Upper lobe of right lung (tissue), 1 donor: ENCODE data around the gene CYP4F22. TPM values are rescaled to one million over a fixed set of nuclear protein-coding genes. Genes with fewer than 3 reads are reported as not detected.
"Not testable (repeated sequence)": the region's sequence is repeated elsewhere in the genome, so short reads cannot be mapped to it uniquely, and the experiment has no call there.

Experiments used
- ATAC-seq: fragments of 200-7000 bp; cut with Tn5 transposase; one replicate; pipeline ENCODE4 v1.9.1; 2020; ENCODE audit warnings: mild to moderate bottlenecking, moderate library complexity
- DNase-seq: peaks from one replicate; pipeline ENCODE4 v3.0.0-alpha.2; 2020
- H3K27ac ChIP-seq: fragments of 200-600 bp; one replicate; pipeline ENCODE4 v1.8.0; 2022
- H3K27me3 ChIP-seq: fragments of 200-600 bp; one replicate; pipeline ENCODE4 v1.8.0; 2022; ENCODE audit warnings: mild to moderate bottlenecking
- H3K36me3 ChIP-seq: fragments of 200-600 bp; one replicate; pipeline ENCODE4 v1.8.0; 2022
- H3K4me1 ChIP-seq: fragments of 200-600 bp; one replicate; pipeline ENCODE4 v1.8.0; 2022
- H3K4me3 ChIP-seq: fragments of 200-600 bp; one replicate; pipeline ENCODE4 v1.8.0; 2022; ENCODE audit warnings: mild to moderate bottlenecking
- H3K9me3 ChIP-seq: fragments of 200-600 bp; one replicate; pipeline ENCODE4 v1.8.0; 2022
- intact Hi-C: fragments of 100-400 bp; cut with DNase I; formaldehyde crosslinking; loops from one replicate; pipeline ENCODE4 v1.11.0; 2022
- total RNA-seq: library from RNA; stranded (reverse); fragmentation: NEBNext Ultra II Directional; extraction: Animal tissue kit (Norgen Biotek cat#: 25700); gene quantifications from one replicate; pipeline ENCODE4 v1.2.1, GENCODE V29; 2021
- TF ChIP-seq, protein P1 (sequence below): fragments of 200-600 bp; IDR thresholded peaks from one replicate; pipeline ENCODE4 v1.8.0; 2022; ENCODE audit warnings: antibody characterized with exemption
- donor health status: DM: no; HTN: yes; CAD: no; lungs with severe emphysema.

Gene CYP4F22
- total RNA-seq, 1 donor from 2014 or later, result not detected

DNA sequence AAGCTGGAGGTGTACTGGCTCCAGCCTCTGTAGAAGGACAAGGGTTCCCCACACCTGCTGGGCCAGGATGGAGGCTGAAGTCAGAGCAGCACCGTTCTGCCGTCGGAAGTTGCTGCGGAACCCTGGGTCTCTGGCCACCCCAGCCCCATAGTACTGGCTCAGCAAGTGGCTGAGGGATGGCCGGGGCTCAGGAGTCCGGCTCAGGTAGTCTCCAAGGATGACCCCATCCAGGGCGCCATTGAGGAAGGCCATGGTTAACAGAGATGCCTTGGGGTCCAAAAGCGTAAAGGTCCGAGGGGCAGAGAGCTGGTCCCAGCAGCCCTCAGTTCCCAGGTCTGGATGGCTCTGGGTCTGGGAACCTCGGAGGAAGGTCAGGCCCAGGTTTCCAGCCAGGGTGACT is 32.7 kb upstream of the CYP4F22 start:
- intact Hi-C loops, result no loop called here
- Histone ChIP-seq H3K4me3 (no peak overlapping the region), H3K27ac (no peak overlapping the region), H3K4me1 (no peaks in the 10 kb centered on the region), H3K27me3 (no peaks in the 10 kb centered on the region), H3K9me3 (no peaks in the 10 kb centered on the region), H3K36me3 (no peaks in the 10 kb centered on the region)
- TF ChIP-seq, protein P1, sequence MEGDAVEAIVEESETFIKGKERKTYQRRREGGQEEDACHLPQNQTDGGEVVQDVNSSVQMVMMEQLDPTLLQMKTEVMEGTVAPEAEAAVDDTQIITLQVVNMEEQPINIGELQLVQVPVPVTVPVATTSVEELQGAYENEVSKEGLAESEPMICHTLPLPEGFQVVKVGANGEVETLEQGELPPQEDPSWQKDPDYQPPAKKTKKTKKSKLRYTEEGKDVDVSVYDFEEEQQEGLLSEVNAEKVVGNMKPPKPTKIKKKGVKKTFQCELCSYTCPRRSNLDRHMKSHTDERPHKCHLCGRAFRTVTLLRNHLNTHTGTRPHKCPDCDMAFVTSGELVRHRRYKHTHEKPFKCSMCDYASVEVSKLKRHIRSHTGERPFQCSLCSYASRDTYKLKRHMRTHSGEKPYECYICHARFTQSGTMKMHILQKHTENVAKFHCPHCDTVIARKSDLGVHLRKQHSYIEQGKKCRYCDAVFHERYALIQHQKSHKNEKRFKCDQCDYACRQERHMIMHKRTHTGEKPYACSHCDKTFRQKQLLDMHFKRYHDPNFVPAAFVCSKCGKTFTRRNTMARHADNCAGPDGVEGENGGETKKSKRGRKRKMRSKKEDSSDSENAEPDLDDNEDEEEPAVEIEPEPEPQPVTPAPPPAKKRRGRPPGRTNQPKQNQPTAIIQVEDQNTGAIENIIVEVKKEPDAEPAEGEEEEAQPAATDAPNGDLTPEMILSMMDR, result no peak
- ATAC-seq, result no peak
- no peak for DNase-seq

DNA sequence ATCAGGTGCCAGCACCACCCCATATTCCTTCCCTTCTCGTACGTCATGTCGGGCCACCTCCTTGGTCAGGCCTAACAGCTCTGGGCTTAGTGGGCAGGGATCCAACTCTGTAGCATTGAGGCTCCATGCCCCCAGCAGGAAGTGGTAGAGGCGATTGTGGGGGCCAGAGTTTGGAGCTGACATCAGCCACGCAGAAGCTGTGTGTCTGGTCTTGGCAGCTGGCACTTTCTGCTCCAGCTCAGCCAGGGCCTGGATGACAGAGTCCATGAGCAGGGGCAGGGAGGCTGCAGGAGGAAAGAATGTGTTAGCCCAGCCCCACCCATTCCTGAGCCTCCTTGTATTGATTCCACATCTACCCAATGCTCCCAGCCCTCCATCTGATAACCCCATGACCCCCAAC is 32.0 kb upstream of the CYP4F22 start:
- Histone ChIP-seq H3K4me1 (no peaks in the 10 kb centered on the region), H3K27ac (no peak overlapping the region), H3K9me3 (no peaks in the 10 kb centered on the region), H3K36me3 (no peaks in the 10 kb centered on the region), H3K4me3 (no peak overlapping the region), H3K27me3 (no peaks in the 10 kb centered on the region)
- intact Hi-C loops, result no loop called here
- no peak for ATAC-seq
- TF ChIP-seq, protein P1, result no peak
- no peak for DNase-seq

DNA sequence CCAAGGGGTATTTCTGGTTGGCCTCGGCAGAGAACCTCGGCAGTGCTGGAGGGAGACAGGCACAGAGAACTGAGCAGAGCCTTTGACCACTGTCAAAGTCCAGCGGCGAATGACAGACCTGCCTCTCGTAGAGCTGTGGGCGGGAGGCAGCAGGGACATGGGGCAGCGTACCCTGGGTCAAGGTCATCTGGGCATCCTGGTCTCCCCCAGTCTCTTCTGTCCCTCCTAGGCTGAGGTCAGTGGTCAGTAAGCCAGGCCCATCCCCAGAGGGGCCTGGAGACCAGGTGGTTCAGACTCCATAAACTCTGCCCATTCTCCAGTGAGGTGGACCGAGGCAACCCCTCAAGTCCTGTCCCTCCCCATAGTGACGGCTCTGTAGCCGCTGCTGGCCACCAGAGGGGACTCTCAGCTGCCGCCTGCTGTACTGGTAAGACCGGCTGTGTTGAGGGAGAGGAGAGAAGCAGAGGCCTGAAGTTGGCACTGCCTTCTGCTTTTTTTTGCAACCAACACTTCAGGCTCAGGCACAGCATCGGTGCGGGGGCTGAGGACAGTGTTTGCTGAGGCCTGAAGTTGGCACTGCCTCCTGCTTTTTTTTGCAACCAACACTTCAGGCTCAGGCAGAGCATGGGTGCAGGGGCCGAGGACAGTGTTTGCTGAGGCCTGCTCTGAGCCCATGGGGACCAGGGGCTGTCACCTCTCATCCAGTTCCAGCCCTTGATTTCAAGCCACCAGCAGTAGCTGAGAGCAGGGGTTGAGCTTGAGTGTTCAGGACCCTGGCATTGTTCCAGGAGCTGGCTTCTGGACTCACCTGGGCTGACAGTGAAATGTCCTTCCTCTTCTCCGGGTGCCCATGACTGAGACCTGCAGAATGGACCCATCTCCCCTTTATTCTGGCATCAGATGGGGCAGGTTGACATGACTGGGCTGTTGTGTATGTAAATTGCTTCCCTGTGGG is 28.7 kb upstream of the CYP4F22 start, which contains the start of gene PGLYRP2:
TSS of gene PGLYRP2 (minus strand) at position 111 of the 955 bp plus-strand sequence. CDS start 130 bp downstream, outside the sequence.
- H3K27ac ChIP-seq, result no peak within 1 kb of the TSS
- no peaks in the 10 kb centered on the region for H3K36me3 ChIP-seq
- H3K4me3 ChIP-seq, result no peak within 1 kb of the TSS
- ATAC-seq, result peak; percentile 93
- intact Hi-C loops, result no loop called here
- peak; percentile 81 for DNase-seq
- no peaks in the 10 kb centered on the region for H3K4me1 ChIP-seq
- TF ChIP-seq, protein P1, result peak; percentile 30
- H3K9me3 ChIP-seq, result no peaks in the 10 kb centered on the region
- H3K27me3 ChIP-seq, result no peaks in the 10 kb centered on the region

DNA sequence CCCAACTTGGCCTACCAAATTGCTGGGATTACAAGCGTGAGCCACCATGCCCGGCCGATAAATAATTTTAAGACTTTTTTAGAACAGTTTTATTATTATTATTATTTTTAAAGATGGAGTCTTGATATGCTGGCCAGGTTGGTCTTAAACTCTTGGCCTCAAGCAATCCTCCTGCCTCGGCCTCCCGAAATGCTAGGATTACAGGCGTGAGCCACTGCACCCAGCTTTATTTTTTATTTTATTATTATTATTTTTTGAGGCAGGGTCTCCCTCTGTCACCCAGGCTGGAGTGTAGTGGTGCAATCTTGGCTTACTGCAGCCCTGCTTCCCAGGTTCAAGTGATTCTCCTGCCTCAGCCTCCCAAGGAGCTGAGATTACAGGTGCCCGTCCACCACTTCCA is 27.3 kb upstream of the CYP4F22 start:
- H3K4me3 ChIP-seq, H3K9me3 ChIP-seq, DNase-seq, H3K27ac ChIP-seq, H3K27me3 ChIP-seq, intact Hi-C loops, H3K4me1 ChIP-seq, ATAC-seq, H3K36me3 ChIP-seq: not testable (repeated sequence)

DNA sequence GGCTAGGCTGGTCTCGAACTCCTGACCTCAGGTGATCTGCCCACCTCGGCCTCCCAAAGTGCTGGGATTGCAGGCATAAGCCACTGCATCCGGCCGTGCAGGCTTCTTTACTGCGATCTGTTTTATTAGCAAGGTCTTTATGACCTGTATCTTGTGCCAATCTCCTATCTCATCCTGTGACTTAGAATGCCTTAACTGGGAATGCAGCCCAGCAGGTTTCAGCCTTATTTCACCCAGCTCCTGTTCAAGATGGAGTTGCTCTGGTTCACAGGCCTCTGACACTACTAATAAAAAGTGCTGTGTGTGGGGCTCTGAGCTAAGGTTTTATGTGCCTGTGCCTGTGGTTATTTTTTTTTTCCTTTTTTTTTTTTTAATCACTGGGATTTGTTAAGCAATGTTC is 22.6 kb upstream of the CYP4F22 start:
- intact Hi-C loops, H3K9me3 ChIP-seq, H3K27me3 ChIP-seq, H3K4me3 ChIP-seq, H3K4me1 ChIP-seq, H3K36me3 ChIP-seq, ATAC-seq, DNase-seq, H3K27ac ChIP-seq: not testable (repeated sequence)

DNA sequence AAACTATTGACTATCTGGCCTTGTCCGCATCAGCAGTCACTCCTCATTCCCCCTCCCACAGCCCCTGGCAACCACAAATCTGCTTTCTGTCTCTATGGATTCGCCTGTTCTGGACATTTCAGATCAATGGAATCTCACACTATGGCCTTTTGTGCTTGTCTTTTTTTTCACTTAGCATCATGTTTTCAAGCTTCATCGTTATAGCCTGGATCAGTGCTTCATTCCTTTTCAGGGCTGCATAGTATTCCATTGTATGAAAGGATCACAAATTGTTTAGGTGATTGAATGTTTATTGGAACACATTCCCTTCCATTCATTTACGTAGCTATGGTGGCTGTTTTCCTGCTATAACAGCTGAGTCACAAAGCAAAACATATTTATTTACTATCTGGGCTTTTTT is 21.3 kb upstream of the CYP4F22 start:
- no peaks in the 10 kb centered on the region for H3K36me3 ChIP-seq
- no peaks in the 10 kb centered on the region for H3K4me1 ChIP-seq
- ATAC-seq (no peak), DNase-seq (no peak)
- no peak overlapping the region for H3K27ac ChIP-seq
- no peaks in the 10 kb centered on the region for H3K27me3 ChIP-seq
- peaks cover 4% of the 10 kb centered on the region for H3K9me3 ChIP-seq
- TF ChIP-seq, protein P1, result no peak
- no peak overlapping the region for H3K4me3 ChIP-seq
- intact Hi-C loops, result no loop called here
